ENCODE data around the gene ENO3. TPM values are rescaled to one million over a fixed set of nuclear protein-coding genes. Genes with fewer than 3 reads are reported as not detected.
"Not testable (repeated sequence)": the region's sequence is repeated elsewhere in the genome, so short reads cannot be mapped to it uniquely, and the experiment has no call there.

ENO3 gene
- total and polyA plus RNA-seq, 3 donors from 2014 or later = 16.4 to 29.9 (median 17.2) TPM

DNA sequence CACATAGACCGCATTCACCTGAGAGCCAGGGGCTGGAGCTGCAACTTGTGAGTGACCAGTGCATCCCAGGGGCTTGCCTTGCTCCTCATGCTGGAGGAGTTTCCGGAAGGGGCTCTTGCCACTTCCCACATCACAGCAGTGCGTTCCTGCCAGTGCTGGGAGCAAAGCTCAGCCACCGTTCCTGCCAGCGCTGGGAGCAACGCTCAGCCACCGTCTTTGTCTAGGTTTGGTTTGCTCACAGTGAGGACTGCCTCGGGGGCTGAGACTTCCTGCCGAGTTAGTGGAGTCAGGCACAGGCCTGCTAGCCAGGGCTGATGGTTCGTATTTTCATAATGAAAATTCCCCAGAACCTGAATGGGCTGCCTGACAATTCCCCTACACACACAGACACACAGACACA, 42.6 kb upstream of the ENO3 start:
- no peak overlapping the region for H3K27ac ChIP-seq
- H3K4me3 ChIP-seq = no peak overlapping the region
- no peak for DNase-seq
- no peaks in the 10 kb centered on the region for H3K27me3 ChIP-seq
- H3K36me3 ChIP-seq (ENCODE audit: low read depth, missing control alignments) = no peaks in the 10 kb centered on the region
- H3K9me3 ChIP-seq = no peaks in the 10 kb centered on the region
- intact Hi-C loops (cut with DNase I; ENCODE audit: low total_unique reads) = no loop called here
- 57 to 90% methylated on average over 2 to 10 of the region's 10 CpGs for WGBS, 2 donors
- peaks cover 7% of the 10 kb centered on the region for H3K4me1 ChIP-seq
- TF ChIP-seq, protein P1, sequence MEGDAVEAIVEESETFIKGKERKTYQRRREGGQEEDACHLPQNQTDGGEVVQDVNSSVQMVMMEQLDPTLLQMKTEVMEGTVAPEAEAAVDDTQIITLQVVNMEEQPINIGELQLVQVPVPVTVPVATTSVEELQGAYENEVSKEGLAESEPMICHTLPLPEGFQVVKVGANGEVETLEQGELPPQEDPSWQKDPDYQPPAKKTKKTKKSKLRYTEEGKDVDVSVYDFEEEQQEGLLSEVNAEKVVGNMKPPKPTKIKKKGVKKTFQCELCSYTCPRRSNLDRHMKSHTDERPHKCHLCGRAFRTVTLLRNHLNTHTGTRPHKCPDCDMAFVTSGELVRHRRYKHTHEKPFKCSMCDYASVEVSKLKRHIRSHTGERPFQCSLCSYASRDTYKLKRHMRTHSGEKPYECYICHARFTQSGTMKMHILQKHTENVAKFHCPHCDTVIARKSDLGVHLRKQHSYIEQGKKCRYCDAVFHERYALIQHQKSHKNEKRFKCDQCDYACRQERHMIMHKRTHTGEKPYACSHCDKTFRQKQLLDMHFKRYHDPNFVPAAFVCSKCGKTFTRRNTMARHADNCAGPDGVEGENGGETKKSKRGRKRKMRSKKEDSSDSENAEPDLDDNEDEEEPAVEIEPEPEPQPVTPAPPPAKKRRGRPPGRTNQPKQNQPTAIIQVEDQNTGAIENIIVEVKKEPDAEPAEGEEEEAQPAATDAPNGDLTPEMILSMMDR (IDR thresholded peaks at IDR 0.05) = no peak
- TF ChIP-seq POLR2A (IDR thresholded peaks at IDR 0.05) = no peak

DNA sequence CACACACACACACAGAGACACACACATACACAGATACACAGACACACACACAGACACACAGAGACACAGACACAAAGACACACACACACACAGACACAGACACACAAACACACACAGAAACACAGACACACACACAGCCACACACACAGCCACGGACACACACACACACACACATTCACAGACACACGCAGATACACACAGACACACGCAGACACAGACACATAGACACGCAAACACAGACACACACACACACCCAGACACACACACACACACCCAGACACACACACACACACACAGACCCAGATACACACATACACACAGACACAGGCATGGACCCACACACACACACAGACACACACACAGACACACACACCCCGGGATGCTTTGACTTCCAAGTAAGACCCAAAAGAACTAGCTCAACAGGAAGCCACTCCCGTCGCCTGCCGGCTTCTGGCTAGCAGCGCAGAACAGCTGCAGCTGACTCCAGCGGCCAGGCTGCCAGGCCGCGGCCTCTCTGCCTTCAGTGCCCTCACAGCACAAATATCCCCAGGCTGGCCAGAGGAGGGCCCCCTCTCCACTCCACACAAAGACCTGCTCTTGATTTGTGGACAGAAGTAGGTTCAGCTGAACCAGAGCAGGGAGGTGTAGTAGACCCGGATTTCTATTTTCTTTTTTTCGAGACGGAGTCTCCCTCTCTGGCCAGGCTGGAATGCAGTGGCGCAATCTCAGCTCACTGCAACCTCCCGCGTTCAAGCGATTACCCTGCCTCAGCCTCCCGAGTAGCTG, 42.0 kb upstream of the ENO3 start:
- intact Hi-C loops (cut with DNase I; ENCODE audit: low total_unique reads) = no loop called here
- Histone ChIP-seq H3K27ac (peak overlapping the region in 1 of 2 donors; percentile 55), H3K4me3 (no peak overlapping the region), H3K4me1 (peaks cover 7% of the 10 kb centered on the region), H3K36me3 (ENCODE audit: low read depth, missing control alignments) (no peaks in the 10 kb centered on the region), H3K27me3 (no peaks in the 10 kb centered on the region), H3K9me3 (no peaks in the 10 kb centered on the region)
- TF ChIP-seq, protein P1 (IDR thresholded peaks at IDR 0.05) = peak; percentile 57 to 87 (median 82)
- TF ChIP-seq POLR2A (IDR thresholded peaks at IDR 0.05) = no peak
- WGBS, 2 donors = 17 to 46% methylated on average over 16 to 20 of the region's 20 CpGs
- DNase-seq = peak; percentile 91

DNA sequence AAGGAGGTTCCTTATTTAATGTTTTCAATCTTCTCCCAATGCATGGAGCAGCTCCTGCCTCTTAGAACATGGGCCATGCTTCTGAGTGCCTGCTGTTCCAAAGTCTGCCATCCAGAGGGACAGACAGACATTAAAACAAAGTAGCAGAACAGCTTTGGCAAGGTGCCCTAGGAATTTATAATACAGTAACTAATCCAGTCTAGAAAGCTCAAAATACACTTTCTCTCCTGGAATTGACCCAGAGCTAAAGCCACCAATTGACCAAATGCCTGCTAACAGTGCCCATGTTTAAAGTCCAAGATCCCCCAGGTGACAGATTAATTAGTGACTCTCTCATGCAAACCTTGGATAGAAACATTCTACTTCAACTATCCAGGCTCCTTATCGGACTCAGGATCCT, 36.9 kb upstream of the ENO3 start:
- H3K36me3 ChIP-seq (ENCODE audit: low read depth, missing control alignments) = no peaks in the 10 kb centered on the region
- H3K4me1 ChIP-seq = peaks cover 8% of the 10 kb centered on the region
- no peaks in the 10 kb centered on the region for H3K27me3 ChIP-seq
- no peak for TF ChIP-seq POLR2A (IDR thresholded peaks at IDR 0.05)
- TF ChIP-seq, protein P1 (IDR thresholded peaks at IDR 0.05) = no peak
- no peak overlapping the region for H3K4me3 ChIP-seq
- H3K9me3 ChIP-seq = no peaks in the 10 kb centered on the region
- peak; percentile 79 for DNase-seq
- WGBS, 2 donors = 82 to 86% methylated on average over 1 of the region's 1 CpG
- no peak overlapping the region for H3K27ac ChIP-seq
- intact Hi-C loops (cut with DNase I; ENCODE audit: low total_unique reads) = no loop called here

DNA sequence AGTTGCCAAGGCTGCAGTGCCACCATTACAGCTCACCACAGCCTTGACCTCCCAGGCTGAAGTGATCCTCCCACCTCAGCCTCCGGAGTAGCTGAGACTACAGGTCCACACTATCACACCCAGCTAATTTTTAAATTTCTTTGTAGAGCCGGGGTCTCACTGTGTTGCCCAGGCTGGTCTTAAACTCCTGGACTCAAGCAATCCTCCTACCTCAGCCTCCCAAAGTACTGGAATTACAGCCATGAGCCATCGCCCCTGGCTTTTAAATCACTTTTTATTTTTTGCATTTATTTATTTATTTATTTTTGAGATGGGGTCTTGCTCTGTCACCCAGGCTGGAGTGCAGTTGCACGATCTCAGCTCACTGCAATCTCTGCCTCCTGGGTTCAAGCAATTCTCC, 36.4 kb upstream of the ENO3 start:
- 75 to 82% methylated on average over 4 of the region's 4 CpGs for WGBS, 2 donors
- DNase-seq; intact Hi-C loops (cut with DNase I; ENCODE audit: low total_unique reads); H3K27me3 ChIP-seq; H3K4me1 ChIP-seq; H3K36me3 ChIP-seq (ENCODE audit: low read depth, missing control alignments); H3K9me3 ChIP-seq; H3K27ac ChIP-seq; H3K4me3 ChIP-seq: not testable (repeated sequence)

DNA sequence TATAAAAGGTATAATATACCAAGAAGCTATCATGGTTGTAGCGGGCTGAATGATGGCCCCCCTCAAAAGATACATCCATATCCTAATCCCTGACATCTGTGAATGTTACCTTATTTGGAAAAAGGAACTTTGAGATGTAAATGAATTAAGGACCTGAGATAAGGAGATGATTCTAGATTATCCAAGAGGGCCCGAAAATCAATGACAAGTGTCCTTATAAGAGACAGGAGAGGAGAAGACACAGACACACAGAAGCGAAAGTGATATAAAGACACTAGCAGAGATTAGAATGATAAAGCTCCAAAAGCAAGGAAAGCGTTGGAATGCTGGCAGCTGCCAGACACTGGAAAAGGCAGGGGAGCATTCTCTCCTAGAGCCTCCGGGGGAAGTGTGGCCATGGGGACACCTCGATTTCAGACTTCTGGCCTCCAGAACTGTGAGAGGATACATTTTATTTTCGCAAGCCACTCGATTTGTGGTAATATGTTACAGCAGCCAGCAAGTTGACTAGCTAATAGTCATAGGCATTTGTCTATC, 31.3 kb upstream of the ENO3 start:
- no peak overlapping the region for H3K27ac ChIP-seq
- no peak for TF ChIP-seq POLR2A (IDR thresholded peaks at IDR 0.05)
- TF ChIP-seq, protein P1 (IDR thresholded peaks at IDR 0.05) = no peak
- no peak overlapping the region for H3K4me3 ChIP-seq
- DNase-seq = no peak
- H3K4me1 ChIP-seq = peaks cover 3% of the 10 kb centered on the region
- H3K9me3 ChIP-seq = no peaks in the 10 kb centered on the region
- intact Hi-C loops (cut with DNase I; ENCODE audit: low total_unique reads) = no loop called here
- no peaks in the 10 kb centered on the region for H3K36me3 ChIP-seq (ENCODE audit: low read depth, missing control alignments)
- no peaks in the 10 kb centered on the region for H3K27me3 ChIP-seq
- WGBS, 2 donors = 71 to 73% methylated on average over 8 of the region's 8 CpGs

Measured in testis (tissue), 3 donors.